ENCODE data around the gene TAT.
A peak's percentile ranks its signal among the peaks of the same experiment; 100 is the strongest.

The TAT gene

DNA sequence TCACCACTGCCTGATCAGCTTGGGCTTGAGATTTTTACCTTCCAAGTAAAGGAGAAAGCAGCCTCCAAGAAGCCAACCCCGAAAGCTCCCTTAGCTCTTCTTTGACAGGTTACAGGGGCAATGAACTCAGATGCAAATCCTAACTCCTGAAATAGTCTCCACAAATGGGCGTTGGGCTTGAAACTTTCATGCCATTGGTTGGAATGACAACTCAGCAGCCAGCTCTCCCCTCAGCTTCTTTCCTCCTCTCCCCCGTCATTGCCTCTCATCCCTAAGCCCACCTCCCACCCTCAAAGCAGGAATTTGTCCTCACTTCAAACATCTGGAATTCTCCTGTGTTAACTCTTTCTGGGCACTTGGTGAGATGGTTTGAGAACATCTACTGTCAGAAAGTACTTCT is at the start of gene TAT:
TSS of gene TAT (minus strand) at position 122 of the 400 bp plus-strand sequence. CDS start 677 bp downstream, outside the sequence.
- H3K36me3 ChIP-seq, result no peaks in the 10 kb centered on the region
- TF ChIP-seq, protein P1, sequence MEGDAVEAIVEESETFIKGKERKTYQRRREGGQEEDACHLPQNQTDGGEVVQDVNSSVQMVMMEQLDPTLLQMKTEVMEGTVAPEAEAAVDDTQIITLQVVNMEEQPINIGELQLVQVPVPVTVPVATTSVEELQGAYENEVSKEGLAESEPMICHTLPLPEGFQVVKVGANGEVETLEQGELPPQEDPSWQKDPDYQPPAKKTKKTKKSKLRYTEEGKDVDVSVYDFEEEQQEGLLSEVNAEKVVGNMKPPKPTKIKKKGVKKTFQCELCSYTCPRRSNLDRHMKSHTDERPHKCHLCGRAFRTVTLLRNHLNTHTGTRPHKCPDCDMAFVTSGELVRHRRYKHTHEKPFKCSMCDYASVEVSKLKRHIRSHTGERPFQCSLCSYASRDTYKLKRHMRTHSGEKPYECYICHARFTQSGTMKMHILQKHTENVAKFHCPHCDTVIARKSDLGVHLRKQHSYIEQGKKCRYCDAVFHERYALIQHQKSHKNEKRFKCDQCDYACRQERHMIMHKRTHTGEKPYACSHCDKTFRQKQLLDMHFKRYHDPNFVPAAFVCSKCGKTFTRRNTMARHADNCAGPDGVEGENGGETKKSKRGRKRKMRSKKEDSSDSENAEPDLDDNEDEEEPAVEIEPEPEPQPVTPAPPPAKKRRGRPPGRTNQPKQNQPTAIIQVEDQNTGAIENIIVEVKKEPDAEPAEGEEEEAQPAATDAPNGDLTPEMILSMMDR (IDR thresholded peaks at IDR 0.05; ENCODE audit: low read depth, low read length), result no peak
- no peak for DNase-seq
- H3K4me3 ChIP-seq (ENCODE audit: low read depth, low read length), result no peak within 1 kb of the TSS
- H3K27ac ChIP-seq, result no peak within 1 kb of the TSS
- no peaks in the 10 kb centered on the region for H3K27me3 ChIP-seq (ENCODE audit: insufficient read depth, low read depth, severe bottlenecking)
- no peaks in the 10 kb centered on the region for H3K9me3 ChIP-seq (ENCODE audit: severe bottlenecking)

DNA sequence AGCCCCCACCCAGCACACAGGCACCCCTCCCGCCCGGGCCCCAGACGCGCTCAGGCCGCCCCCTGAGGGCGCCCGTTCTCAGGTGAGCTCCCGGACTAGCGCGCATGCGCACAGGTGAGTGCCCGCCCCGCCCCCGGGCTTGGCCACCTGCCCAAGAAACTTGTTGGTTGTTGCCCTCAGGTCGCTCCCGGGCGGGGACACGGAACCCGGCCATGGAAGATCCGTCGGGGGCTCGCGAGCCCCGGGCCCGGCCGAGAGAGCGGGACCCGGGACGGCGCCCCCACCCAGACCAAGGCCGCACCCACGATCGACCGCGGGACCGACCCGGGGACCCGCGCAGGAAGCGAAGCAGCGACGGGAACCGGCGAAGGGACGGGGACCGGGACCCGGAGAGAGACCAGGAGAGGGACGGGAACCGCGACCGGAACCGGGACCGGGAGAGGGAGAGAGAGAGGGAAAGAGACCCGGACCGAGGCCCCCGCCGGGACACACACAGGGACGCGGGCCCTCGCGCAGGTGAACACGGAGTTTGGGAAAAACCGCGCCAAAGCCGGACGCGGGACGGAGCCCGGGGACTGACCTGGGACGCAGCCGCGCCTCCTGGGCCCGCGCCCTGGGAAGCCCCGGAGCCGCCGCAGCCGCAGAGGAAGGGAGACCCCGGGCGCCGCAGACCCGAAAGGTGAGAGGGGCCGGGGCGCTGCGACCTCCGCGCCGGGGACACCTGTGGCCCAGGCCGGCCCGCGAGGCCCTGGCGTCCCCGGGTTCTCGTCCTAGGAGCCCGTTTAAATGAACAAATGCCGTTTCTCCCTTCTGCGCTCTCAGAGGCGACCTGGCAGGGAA is 49.3 kb upstream of the TAT start, which contains the start of gene MARVELD3:
TSS of gene MARVELD3 (plus strand) at position 167 of the 840 bp plus-strand sequence. CDS start at position 213, 46 bp downstream.
- H3K27me3 ChIP-seq (ENCODE audit: insufficient read depth, low read depth, severe bottlenecking), result no peaks in the 10 kb centered on the region
- no peaks in the 10 kb centered on the region for H3K36me3 ChIP-seq
- H3K27ac ChIP-seq, result no peak within 1 kb of the TSS
- H3K9me3 ChIP-seq (ENCODE audit: severe bottlenecking), result no peaks in the 10 kb centered on the region
- H3K4me3 ChIP-seq (ENCODE audit: low read depth, low read length), result peak within 1 kb of the TSS; percentile 61
- TF ChIP-seq, protein P1 (IDR thresholded peaks at IDR 0.05; ENCODE audit: low read depth, low read length), result no peak
- DNase-seq, result peak; percentile 56

DNA sequence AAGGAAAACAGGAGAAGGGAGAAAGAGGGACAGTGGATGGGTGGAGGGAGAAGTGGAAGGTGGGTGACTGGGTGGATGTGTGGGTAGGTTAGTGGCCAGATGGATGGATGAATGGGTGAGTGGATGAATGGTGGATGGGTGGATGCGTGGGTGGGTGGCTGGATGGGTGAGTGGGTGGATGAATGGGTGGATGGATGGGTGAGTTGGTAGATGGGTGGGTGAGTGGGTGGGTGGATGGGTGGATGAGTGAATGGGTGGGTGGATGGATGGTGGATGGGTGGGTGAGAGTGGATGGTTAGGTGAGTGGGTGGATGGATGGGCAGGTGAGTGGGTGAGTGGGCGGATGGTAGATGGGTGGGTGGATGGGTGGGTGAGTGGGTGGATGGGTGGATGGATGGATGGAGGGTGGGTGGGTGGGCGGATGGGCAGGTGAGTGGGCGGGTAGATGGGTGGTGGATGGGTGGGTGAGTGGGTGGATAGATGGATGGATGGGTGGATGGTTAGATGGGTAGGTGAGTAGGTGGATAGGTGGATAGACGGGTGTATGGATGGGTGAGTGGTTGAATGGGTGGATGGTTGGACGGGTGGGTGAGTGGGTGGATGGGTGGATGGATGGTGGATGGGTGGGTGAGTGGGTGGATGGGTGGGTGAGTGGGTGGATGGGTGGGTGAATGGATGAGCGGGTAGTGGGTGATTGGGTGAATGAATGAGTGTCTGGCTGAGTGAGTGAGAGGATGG is 48.4 kb upstream of the TAT start:
- Histone ChIP-seq H3K36me3 (no peaks in the 10 kb centered on the region), H3K4me3 (ENCODE audit: low read depth, low read length) (no peak overlapping the region), H3K27ac (no peak overlapping the region), H3K27me3 (ENCODE audit: insufficient read depth, low read depth, severe bottlenecking) (no peaks in the 10 kb centered on the region), H3K9me3 (ENCODE audit: severe bottlenecking) (no peaks in the 10 kb centered on the region)
- no peak for DNase-seq
- TF ChIP-seq, protein P1 (IDR thresholded peaks at IDR 0.05; ENCODE audit: low read depth, low read length), result no peak

- TF ChIP-seq, protein P1 (IDR thresholded peaks at IDR 0.05; ENCODE audit: low read depth, low read length), result no peak
- no peak overlapping the region for H3K27ac ChIP-seq
Observed at GRCh38 chr16:71623597-71623996, 46.7 kb upstream of the TAT start.

DNA sequence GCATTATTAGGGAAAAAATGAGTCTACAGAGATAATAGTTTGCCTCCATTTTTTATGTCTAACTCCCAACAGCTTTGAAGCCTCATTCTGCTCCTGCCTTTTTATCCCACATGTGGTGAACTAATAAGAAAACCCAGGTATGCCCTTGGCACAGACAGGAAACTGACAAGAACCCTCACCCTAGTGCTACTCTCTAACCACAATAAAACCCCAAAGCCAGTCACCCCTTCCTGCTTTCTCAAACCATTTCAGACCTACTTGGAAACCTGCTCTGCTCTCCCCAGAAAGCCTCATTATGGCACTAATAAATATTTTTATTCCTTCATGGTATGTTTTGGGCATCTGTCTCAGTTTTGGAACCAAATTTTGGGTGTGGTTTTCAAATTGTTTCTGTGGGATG is 45.2 kb upstream of the TAT start:
- H3K27ac ChIP-seq, result no peak overlapping the region
- TF ChIP-seq, protein P1 (IDR thresholded peaks at IDR 0.05; ENCODE audit: low read depth, low read length), result no peak
- no peak for DNase-seq
- no peak overlapping the region for H3K4me3 ChIP-seq (ENCODE audit: low read depth, low read length)
- no peaks in the 10 kb centered on the region for H3K27me3 ChIP-seq (ENCODE audit: insufficient read depth, low read depth, severe bottlenecking)
- no peaks in the 10 kb centered on the region for H3K9me3 ChIP-seq (ENCODE audit: severe bottlenecking)
- no peaks in the 10 kb centered on the region for H3K36me3 ChIP-seq

More at GRCh38 chr16:71623597-71623996, 46.7 kb upstream of the TAT start:
- Histone ChIP-seq H3K36me3 (no peaks in the 10 kb centered on the region), H3K27me3 (ENCODE audit: insufficient read depth, low read depth, severe bottlenecking) (no peaks in the 10 kb centered on the region), H3K4me3 (ENCODE audit: low read depth, low read length) (no peak overlapping the region), H3K9me3 (ENCODE audit: severe bottlenecking) (no peaks in the 10 kb centered on the region)
- no peak for DNase-seq
